NCI-H146 (cell line): ENCODE results near the gene ZC3H14.

Source experiments
- DNase-seq: peaks from one replicate; lab custom pipeline; 2025; lab: John Stamatoyannopoulos, UW

Gene ZC3H14

GRCh38 chr14:88611878-88612277 is 49.0 kb downstream of the ZC3H14 start:
- DNase-seq: no peak

GRCh38 chr14:88612981-88613380 is 50.1 kb downstream of the ZC3H14 start:
- no peak for DNase-seq

DNA sequence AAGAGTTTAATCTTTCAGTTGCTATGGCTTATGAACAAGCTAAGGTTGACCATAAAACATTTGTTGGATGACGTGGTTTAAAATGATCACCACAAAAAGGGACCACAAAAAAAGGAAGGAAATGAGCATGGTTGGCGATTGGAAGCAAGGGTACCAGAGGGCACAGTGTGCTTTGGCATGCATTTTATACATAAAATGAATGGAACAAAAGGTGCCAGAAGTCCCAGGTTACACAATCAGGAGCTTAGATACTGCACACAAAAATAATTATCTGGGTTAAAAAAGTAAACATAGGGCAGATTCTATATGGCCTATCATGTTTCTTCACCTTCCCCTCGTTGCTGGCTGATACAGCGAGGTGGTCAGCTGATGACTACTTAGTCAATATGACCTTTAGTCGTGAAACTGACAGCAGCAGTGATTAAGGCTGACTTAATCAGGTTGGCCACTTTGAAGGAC is 50.7 kb downstream of the ZC3H14 start:
- peak; percentile 82 for DNase-seq

DNA sequence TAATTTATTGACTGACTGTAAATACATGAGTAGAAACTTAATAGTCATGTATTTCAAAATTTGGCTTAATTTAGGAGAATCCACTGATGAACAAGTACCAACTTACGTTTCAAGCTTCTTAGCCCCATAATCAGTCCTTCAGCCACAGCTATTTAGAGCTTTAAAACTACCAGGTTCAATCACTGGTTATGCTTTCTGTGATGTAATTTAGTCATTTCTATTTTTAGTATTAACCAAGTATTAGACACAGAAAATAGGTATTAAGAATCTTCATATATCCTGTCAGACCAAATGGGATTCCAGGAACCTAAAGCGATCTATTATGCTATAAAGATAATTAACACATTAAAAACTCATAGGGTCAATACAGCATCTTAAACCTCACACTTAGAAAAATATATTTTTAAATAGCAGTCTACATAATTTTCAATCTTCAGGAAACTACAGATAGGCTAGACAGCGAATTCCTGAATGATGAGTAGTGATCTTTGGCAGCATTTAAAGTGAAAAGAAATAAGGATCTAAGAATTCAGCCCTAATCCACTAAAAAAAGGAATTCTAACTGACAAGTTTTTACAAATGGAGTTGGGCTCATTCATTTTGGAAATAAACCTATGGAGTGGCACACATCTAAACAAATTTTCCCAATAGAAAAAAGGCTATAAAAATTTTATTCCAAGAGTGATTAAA is 51.5 kb downstream of the ZC3H14 start:
- DNase-seq: no peak

DNA sequence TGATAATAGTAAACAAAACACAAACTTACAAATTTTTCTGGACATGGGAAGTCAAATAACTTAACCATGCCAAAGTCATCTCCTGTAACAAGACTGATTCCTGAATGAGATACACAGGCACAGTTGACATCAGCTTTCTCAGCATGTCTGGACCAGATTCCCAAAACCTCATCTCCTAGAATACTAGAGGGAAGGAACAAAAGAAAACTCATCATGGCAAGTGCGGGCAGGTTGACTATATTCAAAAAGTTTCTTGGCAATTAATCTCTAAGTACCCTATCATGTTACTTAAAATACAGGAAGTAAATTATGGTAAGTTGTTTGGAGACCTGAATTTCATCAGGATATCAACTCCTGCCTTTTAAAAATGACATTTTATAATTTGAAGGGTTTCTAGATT is 53.9 kb downstream of the ZC3H14 start:
- no peak for DNase-seq

DNA sequence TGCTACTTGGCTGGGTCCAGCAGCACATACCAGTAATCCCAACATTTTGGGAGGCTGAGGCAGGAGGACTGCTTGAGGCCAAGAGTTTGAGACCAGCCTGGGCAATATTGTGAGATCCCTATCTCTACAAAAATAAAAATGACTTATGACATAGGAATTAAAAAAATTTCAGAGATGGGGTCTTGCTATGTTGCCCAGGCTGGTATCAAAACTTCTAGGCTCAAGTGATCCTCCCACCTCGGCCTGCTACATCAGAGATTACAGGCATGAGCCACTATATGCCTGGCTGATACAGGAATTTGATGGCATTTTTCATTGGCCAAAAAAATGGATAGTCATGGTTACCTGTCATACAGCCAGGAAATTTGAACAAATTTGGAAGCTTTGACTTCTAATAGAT is 54.6 kb downstream of the ZC3H14 start:
- no peak for DNase-seq

DNA sequence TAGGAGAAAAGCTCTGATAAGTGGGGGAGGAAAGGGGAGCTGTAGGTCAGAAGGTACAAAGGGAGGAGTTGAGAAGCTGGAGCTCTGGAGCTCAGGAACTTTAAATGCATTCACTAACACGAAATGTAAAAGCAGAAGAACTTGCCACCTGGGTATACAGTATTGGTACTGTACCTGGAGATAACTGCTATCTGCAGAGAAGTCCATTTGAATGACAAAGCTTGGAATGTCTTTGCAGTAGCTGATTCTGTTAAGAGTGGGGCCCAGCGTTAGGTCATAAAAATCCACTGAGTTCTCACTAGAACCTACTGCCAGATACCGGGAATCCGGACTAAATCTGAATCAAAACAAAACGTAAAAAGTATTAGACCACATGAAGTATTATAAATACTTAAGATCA is 55.6 kb downstream of the ZC3H14 start:
- no peak for DNase-seq

- no peak for DNase-seq
Observed at GRCh38 chr14:88621100-88621499, 58.3 kb downstream of the ZC3H14 start.

GRCh38 chr14:88625671-88626070 is 62.8 kb downstream of the ZC3H14 start:
- no peak for DNase-seq

GRCh38 chr14:88628033-88628432 is 65.2 kb downstream of the ZC3H14 start:
- DNase-seq: no peak

DNA sequence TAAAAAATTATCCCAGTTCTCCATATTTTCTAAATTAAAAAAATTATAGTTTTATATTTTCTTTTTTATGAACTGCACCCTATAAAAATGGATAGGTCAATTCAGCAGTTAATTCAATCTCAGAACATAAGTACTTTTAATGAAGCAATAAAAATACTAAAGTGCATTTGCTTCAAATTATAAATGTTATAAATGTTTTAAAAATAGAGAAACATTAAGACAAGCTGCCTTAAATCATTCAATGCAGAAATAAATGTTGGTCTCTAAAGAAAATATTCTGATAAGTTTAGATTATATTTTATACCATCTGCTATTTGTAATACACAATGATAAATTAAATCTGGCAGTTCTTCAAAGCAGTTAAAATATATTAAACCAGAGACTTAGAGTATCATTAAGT is 65.6 kb downstream of the ZC3H14 start:
- DNase-seq: no peak

- no peak for DNase-seq
Observed at GRCh38 chr14:88630565-88630964, 67.7 kb downstream of the ZC3H14 start.

DNA sequence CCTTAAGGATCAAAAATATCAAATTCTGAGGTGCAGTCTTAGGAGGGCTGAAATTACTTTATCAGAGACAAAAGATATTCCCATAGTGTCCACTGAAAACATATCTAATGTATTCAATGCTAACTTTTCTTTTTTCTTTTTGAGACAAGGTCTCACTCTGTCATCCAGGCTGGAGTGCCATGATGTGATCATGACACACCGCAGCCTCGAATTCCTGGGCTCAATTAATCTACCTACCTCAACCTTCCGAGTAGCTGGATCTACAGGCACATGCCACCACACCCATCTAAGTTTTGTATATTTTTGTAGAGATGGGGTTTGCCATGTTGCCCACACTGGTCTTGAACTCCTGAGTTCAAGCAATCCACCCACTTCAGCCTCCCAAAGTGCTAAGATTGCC is 68.3 kb downstream of the ZC3H14 start:
- no peak for DNase-seq

- no peak for DNase-seq
Observed at GRCh38 chr14:88632512-88632911, 69.7 kb downstream of the ZC3H14 start.

DNA sequence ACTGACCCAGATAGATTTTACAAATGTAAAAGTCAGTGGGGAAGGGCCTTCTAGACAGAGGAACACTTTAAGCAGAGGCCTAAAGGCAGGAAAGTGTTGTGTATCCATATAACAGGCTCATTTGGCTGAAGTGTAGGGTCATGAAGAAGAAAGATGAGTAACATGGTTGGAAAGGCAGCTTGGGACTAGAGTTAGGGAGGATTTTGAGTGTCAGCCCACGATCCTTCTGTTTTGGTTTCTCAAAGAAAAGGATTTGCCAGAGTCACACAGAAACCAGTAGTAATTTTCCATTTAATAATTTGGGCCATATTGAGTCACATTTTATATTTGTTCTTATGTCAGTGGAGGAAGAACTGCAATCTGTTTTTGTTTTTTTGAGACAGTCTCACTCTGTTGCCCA is 76.4 kb downstream of the ZC3H14 start:
- no peak for DNase-seq

DNA sequence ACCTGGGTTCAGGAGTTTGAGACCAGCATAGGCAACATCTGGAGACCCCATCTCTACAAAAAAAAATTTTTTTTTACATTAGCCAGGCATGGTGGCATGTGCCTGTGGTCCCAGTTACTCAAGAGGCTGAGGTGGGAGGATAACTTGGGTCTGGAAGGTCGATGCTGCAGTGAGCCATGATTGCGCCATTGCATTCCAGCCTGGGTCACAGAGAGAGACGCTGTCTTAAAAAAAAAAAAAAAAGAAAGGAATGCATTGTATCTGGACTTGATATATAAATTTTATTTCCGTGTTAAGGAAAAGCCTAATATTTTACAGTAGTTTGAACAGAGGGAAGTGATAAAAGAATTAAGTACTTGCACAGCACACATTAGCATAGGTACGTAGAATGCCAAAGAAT is 97.2 kb downstream of the ZC3H14 start:
- DNase-seq: no peak

DNA sequence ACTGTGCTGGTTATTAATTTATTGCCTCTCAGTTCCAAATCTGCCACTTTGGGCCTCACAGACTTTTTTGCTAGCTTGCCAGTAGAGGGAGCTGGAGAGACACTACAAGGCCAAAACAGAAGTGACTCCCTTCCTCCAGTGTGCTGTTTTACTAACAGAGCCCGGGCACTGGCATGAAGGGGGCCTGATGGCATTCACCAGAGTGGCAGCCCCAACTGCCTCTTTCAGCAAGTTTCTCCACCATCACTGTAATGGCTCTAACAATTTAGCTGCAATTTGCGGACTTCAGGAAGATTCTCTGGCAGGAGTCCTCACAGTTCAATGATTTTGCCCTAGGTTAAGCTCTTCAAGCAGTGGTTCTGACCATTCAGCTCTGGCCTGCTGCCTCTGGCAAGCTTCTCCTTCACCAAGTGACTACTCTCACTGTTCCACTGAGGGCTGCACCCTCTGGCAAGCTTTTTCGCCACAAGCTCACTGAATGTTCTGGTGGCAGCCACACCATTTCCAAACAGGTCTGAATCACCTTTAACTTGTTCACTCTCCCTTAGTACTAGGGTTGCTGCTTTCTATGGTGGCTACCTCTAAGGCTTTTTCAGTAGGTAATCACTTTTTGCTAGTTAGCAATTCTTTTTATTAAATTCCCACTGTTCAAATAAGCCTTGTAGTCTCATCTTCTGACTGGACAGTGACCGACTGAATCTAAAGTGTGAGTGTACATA is 104.9 kb downstream of the ZC3H14 start:
- peak; percentile 64 for DNase-seq

- DNase-seq: no peak
Observed at GRCh38 chr14:88668448-88669116, 105.7 kb downstream of the ZC3H14 start.

GRCh38 chr14:88669346-88669745 is 106.5 kb downstream of the ZC3H14 start:
- no peak for DNase-seq
